ENCODE data around the gene SERPINB1. TPM values are rescaled to one million over a fixed set of nuclear protein-coding genes. Genes with fewer than 3 reads are reported as not detected.
A peak's percentile ranks its signal among the peaks of the same experiment; 100 is the strongest.

Gene SERPINB1
- total and polyA plus RNA-seq, 10 of the 15 experiments (the other 5 are each of a cell fraction or from before 2014, with no cell fraction given): 0.45 to 2.4 (median 0.83) TPM

- intact Hi-C loops (cut with micrococcal nuclease; ENCODE audit: unreplicated experiment): loop anchor here (10.0 kb wide), 1 partner anchor 213 kb away; no protein-coding TSS in a partner anchor
- ChIA-PET RAD21 (ENCODE audit: unreplicated experiment) (interaction anchor here (0.7 to 8.3 kb wide), 15 partner anchors 8 to 146 kb away, joined by 3 to 129 read pairs (median 6); partner anchors contain the start of gene WRNIP1), SMC1A (ENCODE audit: uncharacterized antibody, unreplicated experiment) (interaction anchor here (0.9 to 4.1 kb wide), 19 partner anchors 13 to 159 kb away, joined by 3 to 23 read pairs (median 4); partner anchors contain the start of gene MYLK4), CTCF (interaction anchor here (0.5 to 6.8 kb wide), 12 partner anchors 8 to 214 kb away, joined by 3 to 45 read pairs (median 4); no protein-coding TSS in a partner anchor), POLR2A (interaction anchor here (1.0 to 3.4 kb wide), 6 partner anchors 12 to 148 kb away, joined by 3 to 18 read pairs (median 5); no protein-coding TSS in a partner anchor)
- in situ Hi-C loops (cut with MboI): loop anchor here (5.0 to 10.0 kb wide), 3 partner anchors 73 to 213 kb away; no protein-coding TSS in a partner anchor
- DNase-seq (ENCODE audit: low read depth, low spot score) (no peak), ATAC-seq (no peak), FAIRE-seq (no peak)
- H2AFZ ChIP-seq (ENCODE audit: control insufficient read depth, low read depth, low read length): no peak overlapping the region; the same call in 1 of the 2 replicates
- BruUV-seq (replicated peaks): no TSS peak
- H3K4me1 ChIP-seq (ENCODE audit: control insufficient read depth, insufficient read depth, low read length): peaks cover 9% of the 10 kb centered on the region
- H3K36me3 ChIP-seq (ENCODE audit: control insufficient read depth in 2 of 2, insufficient read depth in 2 of 2, low read length in 1 of 2): no peaks in the 10 kb centered on the region
- TF ChIP-seq MEF2A (IDR thresholded peaks at IDR 0.05; ENCODE audit: insufficient read depth, low read depth, low read length) (no peak), TCF3 (IDR thresholded peaks at IDR 0.05; ENCODE audit: borderline replicate concordance, insufficient read depth, low read depth, low read length) (no peak), HCFC1 (IDR thresholded peaks at IDR 0.05; ENCODE audit: low read length) (no peak), SMAD1 (IDR thresholded peaks at IDR 0.05; ENCODE audit: low read depth, partially characterized antibody) (no peak), CREM (IDR thresholded peaks at IDR 0.05; ENCODE audit: low read depth) (no peak), USF2 (IDR thresholded peaks at IDR 0.05; ENCODE audit: borderline replicate concordance, low read depth, low read length) (no peak), RAD51 (IDR thresholded peaks at IDR 0.05) (no peak), PAX5 (IDR thresholded peaks at IDR 0.05; ENCODE audit: borderline replicate concordance, low read depth, low read length) (no peak)
- TF ChIP-seq, protein P1, sequence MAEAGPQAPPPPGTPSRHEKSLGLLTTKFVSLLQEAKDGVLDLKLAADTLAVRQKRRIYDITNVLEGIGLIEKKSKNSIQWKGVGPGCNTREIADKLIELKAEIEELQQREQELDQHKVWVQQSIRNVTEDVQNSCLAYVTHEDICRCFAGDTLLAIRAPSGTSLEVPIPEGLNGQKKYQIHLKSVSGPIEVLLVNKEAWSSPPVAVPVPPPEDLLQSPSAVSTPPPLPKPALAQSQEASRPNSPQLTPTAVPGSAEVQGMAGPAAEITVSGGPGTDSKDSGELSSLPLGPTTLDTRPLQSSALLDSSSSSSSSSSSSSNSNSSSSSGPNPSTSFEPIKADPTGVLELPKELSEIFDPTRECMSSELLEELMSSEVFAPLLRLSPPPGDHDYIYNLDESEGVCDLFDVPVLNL (IDR thresholded peaks at IDR 0.05; ENCODE audit: low read depth, low read length): no peak
- H3K4me2 ChIP-seq (ENCODE audit: control insufficient read depth, insufficient read depth): peak overlapping the region; percentile 18; the same call in 1 of the 2 replicates
- peaks cover 0 to 5% of the 10 kb centered on the region in 2 experiments; a peak in 3 of 4 replicates for H3K27me3 ChIP-seq (replicated peaks in 1 of 2; ENCODE audit: control insufficient read depth in 2 of 2, insufficient read depth in 2 of 2, low read length in 1 of 2)
- H4K20me1 ChIP-seq (ENCODE audit: control insufficient read depth, insufficient read depth): no peaks in the 10 kb centered on the region
- H3K79me2 ChIP-seq (ENCODE audit: control insufficient read depth, insufficient read depth, low read length): no peaks in the 10 kb centered on the region
- no peak overlapping the region for H3K27ac ChIP-seq (ENCODE audit: control insufficient read depth, insufficient read depth)
- 37% methylated on average over 2 of the region's 2 CpGs for WGBS (ENCODE audit: insufficient coverage, insufficient replicate concordance, low lambda C conversion rate, missing lambda C conversion rate)
- peaks cover 2% of the 10 kb centered on the region; the same call in 2 of the 3 replicates for H3K9me3 ChIP-seq (replicated peaks; ENCODE audit: control insufficient read depth, insufficient read depth, low read length)
- H3K9ac ChIP-seq (ENCODE audit: control insufficient read depth, insufficient read depth, low read length): no peak overlapping the region
- H3K4me3 ChIP-seq: no peak overlapping the region
Observed at GRCh38 chr6:2842139-2842552, 483 bp upstream of the SERPINB1 start.
